Uterus (tissue), 4 donors: ENCODE results near the gene POLR3B. TPM values are rescaled to one million over a fixed set of nuclear protein-coding genes. Genes with fewer than 3 reads are reported as not detected.

Experiments used
- DNase-seq, 2 donors: peaks; one replicate each; pipeline ENCODE4 v3.0.0-alpha.2; 2019 to 2020
- H3K27ac ChIP-seq, 2 donors: fragments of 200-600 bp; sonication (generic); 1 replicate in 1 of 2; 2 replicates in 1 of 2; pipeline ENCODE4 v1.5.1; 2016 to 2018
- H3K27me3 ChIP-seq, 2 donors: fragments of 200-600 bp; sonication (generic); one replicate each; pipeline ENCODE4 v1.5.1; 2018 to 2019; ENCODE audit warnings: control low read depth in 1 of 2
- H3K36me3 ChIP-seq, 2 donors: fragments of 200-600 bp; sonication (generic); one replicate each; pipeline ENCODE4 v1.5.1; 2019; ENCODE audit warnings: control low read depth in 1 of 2
- H3K4me1 ChIP-seq, 2 donors: fragments of 200-600 bp; sonication (generic); one replicate each; pipeline ENCODE4 v1.5.1; 2018 to 2019; ENCODE audit warnings: control low read depth in 1 of 2
- H3K4me3 ChIP-seq, 2 donors: fragments of 200-600 bp; sonication (generic); 1 replicate in 1 of 2; 2 replicates in 1 of 2; pipeline ENCODE4 v1.5.1; 2018 to 2019; ENCODE audit warnings: mild to moderate bottlenecking in 1 of 2
- H3K9me3 ChIP-seq, 2 donors: fragments of 200-600 bp; sonication (generic); one replicate each; pipeline ENCODE4 v1.5.1; 2019; ENCODE audit warnings: control low read depth in 1 of 2
- POLR2A ChIP-seq, 2 donors: fragments of 450-650 bp; IDR thresholded peaks; one replicate each; pipeline ENCODE4 v1.6.1; 2016; ENCODE audit warnings: antibody characterized with exemption in 2 of 2, mild to moderate bottlenecking in 1 of 2, moderate library complexity in 1 of 2
- intact Hi-C: fragments of 100-400 bp; cut with DNase I; formaldehyde crosslinking; loops from one replicate; pipeline ENCODE4 v1.15.1; 2023; ENCODE audit warnings: low total_unique reads
- total RNA-seq, 4 donors: library from RNA; depleted of rRNA in 3 of 4; stranded (reverse); fragments of >200 nt in 3 of 4; gene quantifications; one replicate each; pipeline versions ENCODE4 v1.1.0 to v1.2.4, GENCODE V29; 2014 to 2023
- TF ChIP-seq, protein P1 (sequence below), 4 experiments: fragments of 200-600 bp in 2 of 4; fragments of 450-650 bp in 2 of 4; sonication (generic) in 2 of 4; IDR thresholded peaks; one replicate each; pipeline ENCODE4 v1.5.1; 2016 to 2019; ENCODE audit warnings: antibody characterized with exemption in 4 of 4, mild to moderate bottlenecking in 2 of 4, moderate library complexity in 1 of 4
- donor health status: DM: yes; HTN: yes; CAD: no.

The POLR3B gene
- total RNA-seq, 4 donors from 2014 or later = 8.8 to 20.7 (median 11.0) TPM

DNA sequence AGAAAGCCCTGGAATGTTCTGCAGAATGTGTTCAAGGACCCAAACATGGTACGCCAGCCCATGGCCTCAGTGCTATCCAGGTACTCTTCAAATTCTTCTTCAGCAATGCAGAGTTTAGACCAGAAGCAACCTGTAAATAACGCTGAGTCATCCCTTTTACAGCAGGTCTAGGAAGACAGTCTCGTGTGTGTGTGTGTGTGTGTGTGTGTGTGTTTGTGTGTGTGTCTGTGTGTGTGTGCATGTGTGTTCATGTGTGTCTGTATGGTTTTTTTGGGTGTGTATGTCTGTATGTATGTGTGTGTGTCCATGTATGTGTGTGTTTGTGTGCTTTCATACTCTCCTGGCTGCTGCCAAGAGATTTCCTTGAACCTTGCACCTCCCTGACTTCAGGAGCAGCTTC lies 165.2 kb downstream of the POLR3B start:
- H3K4me3 ChIP-seq = no peak overlapping the region
- no peak overlapping the region for H3K27ac ChIP-seq
- intact Hi-C loops = no loop called here
- H3K4me1 ChIP-seq = no peaks in the 10 kb centered on the region
- H3K27me3 ChIP-seq = no peaks in the 10 kb centered on the region
- no peak for DNase-seq
- H3K9me3 ChIP-seq = no peaks in the 10 kb centered on the region
- no peaks in the 10 kb centered on the region for H3K36me3 ChIP-seq
- TF ChIP-seq POLR2A (IDR thresholded peaks at IDR 0.05) = no peak
- TF ChIP-seq, protein P1, sequence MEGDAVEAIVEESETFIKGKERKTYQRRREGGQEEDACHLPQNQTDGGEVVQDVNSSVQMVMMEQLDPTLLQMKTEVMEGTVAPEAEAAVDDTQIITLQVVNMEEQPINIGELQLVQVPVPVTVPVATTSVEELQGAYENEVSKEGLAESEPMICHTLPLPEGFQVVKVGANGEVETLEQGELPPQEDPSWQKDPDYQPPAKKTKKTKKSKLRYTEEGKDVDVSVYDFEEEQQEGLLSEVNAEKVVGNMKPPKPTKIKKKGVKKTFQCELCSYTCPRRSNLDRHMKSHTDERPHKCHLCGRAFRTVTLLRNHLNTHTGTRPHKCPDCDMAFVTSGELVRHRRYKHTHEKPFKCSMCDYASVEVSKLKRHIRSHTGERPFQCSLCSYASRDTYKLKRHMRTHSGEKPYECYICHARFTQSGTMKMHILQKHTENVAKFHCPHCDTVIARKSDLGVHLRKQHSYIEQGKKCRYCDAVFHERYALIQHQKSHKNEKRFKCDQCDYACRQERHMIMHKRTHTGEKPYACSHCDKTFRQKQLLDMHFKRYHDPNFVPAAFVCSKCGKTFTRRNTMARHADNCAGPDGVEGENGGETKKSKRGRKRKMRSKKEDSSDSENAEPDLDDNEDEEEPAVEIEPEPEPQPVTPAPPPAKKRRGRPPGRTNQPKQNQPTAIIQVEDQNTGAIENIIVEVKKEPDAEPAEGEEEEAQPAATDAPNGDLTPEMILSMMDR (IDR thresholded peaks at IDR 0.05) = no peak

DNA sequence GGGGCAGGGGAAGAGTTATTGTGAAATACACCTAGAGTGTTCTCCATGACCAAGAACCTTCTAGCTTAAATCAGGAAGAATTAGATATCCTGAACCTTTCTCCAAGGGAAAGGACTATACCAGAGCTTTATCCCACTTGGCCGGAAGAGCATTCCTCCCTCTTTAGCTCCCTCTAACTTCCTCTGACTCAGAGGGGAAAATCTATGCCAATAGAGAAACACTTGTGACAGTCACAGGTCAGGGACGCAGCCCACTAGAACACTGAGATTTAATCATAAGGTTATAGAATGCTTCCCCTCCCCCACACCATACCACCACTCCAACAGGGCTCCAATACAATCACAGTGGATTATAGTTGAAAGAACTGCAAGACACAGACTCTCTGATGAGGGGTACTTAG lies 169.8 kb downstream of the POLR3B start:
- DNase-seq = no peak
- TF ChIP-seq, protein P1 (IDR thresholded peaks at IDR 0.05) = no peak
- no peak for TF ChIP-seq POLR2A (IDR thresholded peaks at IDR 0.05)
- H3K27me3 ChIP-seq = no peaks in the 10 kb centered on the region

DNA sequence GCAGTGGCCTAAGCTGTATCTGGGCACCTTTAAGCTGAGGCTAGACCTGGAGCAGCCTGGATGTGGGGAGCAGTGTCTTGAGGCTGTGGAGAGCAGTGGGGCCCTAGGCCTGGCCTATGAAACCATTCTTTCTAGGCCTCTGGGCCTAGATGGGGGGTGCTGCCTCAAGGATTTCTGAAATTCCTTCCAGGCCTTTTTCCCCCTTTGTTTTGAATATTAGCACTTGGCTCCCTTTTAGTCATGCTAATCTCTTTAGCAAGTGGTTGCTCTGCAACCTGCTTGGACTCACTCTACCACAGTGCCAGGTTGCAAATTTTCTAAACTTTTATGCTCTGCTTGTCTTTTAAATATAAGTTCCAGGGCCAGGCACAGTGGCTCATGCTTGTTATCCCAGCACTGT lies 183.7 kb downstream of the POLR3B start:
- intact Hi-C loops = no loop called here
- H3K27me3 ChIP-seq = no peaks in the 10 kb centered on the region

More for the DNA sequence above, 169.8 kb downstream of the POLR3B start:
- Histone ChIP-seq H3K9me3 (no peaks in the 10 kb centered on the region), H3K4me3 (no peak overlapping the region), H3K27ac (no peak overlapping the region), H3K4me1 (no peaks in the 10 kb centered on the region), H3K36me3 (no peaks in the 10 kb centered on the region)
- intact Hi-C loops = no loop called here

DNA sequence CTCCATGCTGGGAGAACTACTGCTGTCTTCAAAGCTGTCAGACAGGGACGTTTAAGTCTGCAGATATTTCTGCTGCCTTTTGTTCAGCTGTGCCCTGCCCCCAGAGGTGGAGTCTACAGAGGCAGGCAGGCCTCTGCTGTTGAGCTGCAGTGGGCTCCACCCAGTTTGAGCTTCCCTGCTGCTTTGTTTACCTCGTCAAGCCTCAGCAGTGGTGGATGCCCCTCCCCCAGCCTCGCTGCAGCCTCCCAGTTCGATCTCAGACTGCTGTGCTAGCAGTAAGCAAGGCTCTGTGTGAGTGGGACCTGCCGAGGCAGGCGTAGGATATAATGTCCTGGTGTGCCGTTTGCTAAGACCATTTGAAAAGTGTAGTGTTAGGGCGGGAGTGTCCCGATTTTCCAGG lies 193.9 kb downstream of the POLR3B start:
- H3K36me3 ChIP-seq = no peaks in the 10 kb centered on the region
- no peak overlapping the region for H3K27ac ChIP-seq
- no peak for TF ChIP-seq POLR2A (IDR thresholded peaks at IDR 0.05)
- TF ChIP-seq, protein P1 (IDR thresholded peaks at IDR 0.05) = no peak
- no peak for DNase-seq
- H3K4me3 ChIP-seq = no peak overlapping the region
- intact Hi-C loops = no loop called here
- no peaks in the 10 kb centered on the region for H3K27me3 ChIP-seq
- no peaks in the 10 kb centered on the region for H3K9me3 ChIP-seq
- H3K4me1 ChIP-seq = no peaks in the 10 kb centered on the region

More for the DNA sequence above, 183.7 kb downstream of the POLR3B start:
- TF ChIP-seq, protein P1 (IDR thresholded peaks at IDR 0.05) = no peak
- no peak for TF ChIP-seq POLR2A (IDR thresholded peaks at IDR 0.05)
- H3K4me1 ChIP-seq = no peaks in the 10 kb centered on the region
- no peak for DNase-seq
- no peak overlapping the region for H3K4me3 ChIP-seq
- no peaks in the 10 kb centered on the region for H3K36me3 ChIP-seq
- H3K27ac ChIP-seq = no peak overlapping the region
- H3K9me3 ChIP-seq = no peaks in the 10 kb centered on the region

DNA sequence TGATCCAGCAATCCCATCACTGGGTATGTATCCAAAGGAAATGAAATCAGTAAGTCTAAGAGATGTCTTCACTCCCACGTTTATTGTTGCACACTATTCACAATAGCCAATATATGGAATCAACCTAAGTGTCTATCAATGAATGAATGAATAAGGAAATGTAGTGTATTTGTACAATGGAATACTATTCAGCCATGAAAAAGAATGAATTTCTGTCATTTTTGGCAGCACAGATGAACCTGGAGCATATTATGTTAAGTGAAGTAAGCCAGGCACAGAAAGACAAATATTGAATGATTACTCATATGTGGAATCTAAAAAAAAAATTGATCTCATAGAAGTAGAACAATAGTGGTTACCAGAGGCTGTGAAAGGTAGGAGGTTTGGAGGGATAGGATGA lies 194.7 kb downstream of the POLR3B start:
- H3K9me3 ChIP-seq = no peaks in the 10 kb centered on the region
- intact Hi-C loops = no loop called here
- TF ChIP-seq POLR2A (IDR thresholded peaks at IDR 0.05) = no peak
- TF ChIP-seq, protein P1 (IDR thresholded peaks at IDR 0.05) = no peak
- no peaks in the 10 kb centered on the region for H3K27me3 ChIP-seq
- DNase-seq = no peak
- H3K27ac ChIP-seq = no peak overlapping the region
- no peaks in the 10 kb centered on the region for H3K36me3 ChIP-seq
- no peaks in the 10 kb centered on the region for H3K4me1 ChIP-seq
- H3K4me3 ChIP-seq = no peak overlapping the region

Other genes starting within 250 kb of the POLR3B start
- 10 to 100 TPM in 3 of 4 donors, 1 to 10 TPM in 1; 9.4 to 56.8 (median 26.8) TPM for gene NUAK1, start 218.8 kb upstream of the POLR3B start, total RNA-seq
- 100 to 1,000 TPM in 1 of 4 donors, 10 to 100 TPM in 3; 15.6 to 106 (median 40.8) TPM for gene CKAP4, start 109.7 kb upstream of the POLR3B start, total RNA-seq
- gene TCP11L2, start 55.0 kb upstream of the POLR3B start, total RNA-seq = 10 to 100 TPM; 22.3 to 59.7 (median 45.2) TPM
- not detected for gene RFX4, start 225.3 kb downstream of the POLR3B start, total RNA-seq